Measurements from ENCODE around the gene CERK.

CERK gene

GRCh38 chr22:46712288-46712687 lies 25.8 kb downstream of the CERK start:
- no peak for DNase-seq (ENCODE audit: extremely low spot score)
- ChIA-PET POLR2A (no interaction called here), CTCF (no interaction called here)
- TF ChIP-seq, protein P1, sequence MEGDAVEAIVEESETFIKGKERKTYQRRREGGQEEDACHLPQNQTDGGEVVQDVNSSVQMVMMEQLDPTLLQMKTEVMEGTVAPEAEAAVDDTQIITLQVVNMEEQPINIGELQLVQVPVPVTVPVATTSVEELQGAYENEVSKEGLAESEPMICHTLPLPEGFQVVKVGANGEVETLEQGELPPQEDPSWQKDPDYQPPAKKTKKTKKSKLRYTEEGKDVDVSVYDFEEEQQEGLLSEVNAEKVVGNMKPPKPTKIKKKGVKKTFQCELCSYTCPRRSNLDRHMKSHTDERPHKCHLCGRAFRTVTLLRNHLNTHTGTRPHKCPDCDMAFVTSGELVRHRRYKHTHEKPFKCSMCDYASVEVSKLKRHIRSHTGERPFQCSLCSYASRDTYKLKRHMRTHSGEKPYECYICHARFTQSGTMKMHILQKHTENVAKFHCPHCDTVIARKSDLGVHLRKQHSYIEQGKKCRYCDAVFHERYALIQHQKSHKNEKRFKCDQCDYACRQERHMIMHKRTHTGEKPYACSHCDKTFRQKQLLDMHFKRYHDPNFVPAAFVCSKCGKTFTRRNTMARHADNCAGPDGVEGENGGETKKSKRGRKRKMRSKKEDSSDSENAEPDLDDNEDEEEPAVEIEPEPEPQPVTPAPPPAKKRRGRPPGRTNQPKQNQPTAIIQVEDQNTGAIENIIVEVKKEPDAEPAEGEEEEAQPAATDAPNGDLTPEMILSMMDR (IDR thresholded peaks at IDR 0.05; ENCODE audit: control extremely low read depth, extremely low read depth, low read depth, missing control alignments), result no peak

- ChIA-PET CTCF (no interaction called here), POLR2A (no interaction called here)
- DNase-seq (ENCODE audit: extremely low spot score), result no peak
- TF ChIP-seq, protein P1 (IDR thresholded peaks at IDR 0.05; ENCODE audit: control extremely low read depth, extremely low read depth, low read depth, missing control alignments), result no peak
Measured at GRCh38 chr22:46710806-46711205, 27.2 kb downstream of the CERK start.

DNA sequence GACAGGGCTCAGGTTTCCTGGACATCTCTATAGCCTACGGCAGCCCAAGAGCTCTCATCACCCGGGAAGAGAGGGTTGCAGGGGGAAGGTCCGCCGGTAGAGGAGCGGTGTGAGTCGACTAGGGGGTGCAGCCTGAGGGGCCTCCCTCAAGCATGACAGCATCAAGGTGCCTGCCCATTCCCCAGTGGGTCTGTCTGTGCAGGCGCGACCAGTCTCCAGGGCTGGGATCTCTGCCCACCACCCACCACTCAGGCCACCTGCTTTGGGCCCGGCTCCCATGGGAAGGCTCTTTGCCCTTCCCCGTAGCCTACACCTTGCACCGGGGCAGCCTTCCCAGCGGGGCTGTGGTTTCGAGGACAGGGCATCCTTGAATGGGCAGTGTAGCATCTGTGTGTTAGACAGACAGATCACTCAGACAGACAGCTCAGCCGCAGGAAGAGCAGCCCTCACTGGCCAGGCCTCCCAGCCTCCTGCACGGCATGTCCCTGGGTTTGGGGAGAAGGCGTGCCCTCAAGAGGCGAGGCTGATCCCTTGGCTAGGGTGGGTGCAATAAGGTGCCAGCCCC lies 29.2 kb downstream of the CERK start:
- ChIA-PET POLR2A (no interaction called here), CTCF (interaction anchor here (0.7 kb wide), 1 partner anchor 145 kb away, joined by 3 read pairs; no protein-coding TSS in a partner anchor)
- no peak for DNase-seq (ENCODE audit: extremely low spot score)
- TF ChIP-seq, protein P1 (IDR thresholded peaks at IDR 0.05; ENCODE audit: control extremely low read depth, extremely low read depth, low read depth, missing control alignments), result no peak

GRCh38 chr22:46707827-46708570 lies 30.1 kb downstream of the CERK start:
- DNase-seq (ENCODE audit: extremely low spot score), result no peak
- TF ChIP-seq, protein P1 (IDR thresholded peaks at IDR 0.05; ENCODE audit: control extremely low read depth, extremely low read depth, low read depth, missing control alignments), result no peak
- ChIA-PET POLR2A (no interaction called here), CTCF (no interaction called here)

- DNase-seq (ENCODE audit: extremely low spot score), result no peak
- TF ChIP-seq, protein P1 (IDR thresholded peaks at IDR 0.05; ENCODE audit: control extremely low read depth, extremely low read depth, low read depth, missing control alignments), result no peak
- POLR2A ChIA-PET, result no interaction called here
- CTCF ChIA-PET, result no interaction called here
Measured at GRCh38 chr22:46707305-46707704, 30.7 kb downstream of the CERK start.

DNA sequence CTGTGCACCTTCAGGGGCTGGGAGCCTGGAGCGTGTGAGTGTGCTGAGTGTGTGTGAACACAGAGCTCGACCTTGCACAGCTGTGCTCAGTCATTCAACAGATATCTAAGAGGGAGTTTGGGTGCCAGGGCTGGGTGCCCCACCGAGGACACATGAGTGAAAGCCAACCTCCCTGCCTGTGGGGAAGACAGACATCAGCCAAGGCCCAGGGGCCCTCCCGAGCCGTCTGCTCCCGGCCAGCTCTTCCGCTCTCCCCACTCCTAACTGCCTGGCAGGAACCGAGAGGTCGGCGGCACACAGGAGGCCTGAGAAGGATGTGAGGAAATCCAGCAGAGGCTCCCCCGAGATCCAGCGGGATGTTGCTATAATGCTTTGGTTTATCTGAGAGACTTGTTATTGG lies 32.0 kb downstream of the CERK start:
- ChIA-PET CTCF (interaction anchor here (1.3 kb wide), 1 partner anchor 8 kb away, joined by 3 read pairs; no protein-coding TSS in a partner anchor), POLR2A (no interaction called here)
- TF ChIP-seq, protein P1 (IDR thresholded peaks at IDR 0.05; ENCODE audit: control extremely low read depth, extremely low read depth, low read depth, missing control alignments), result no peak
- no peak for DNase-seq (ENCODE audit: extremely low spot score)
